CD14-positive monocyte (primary cell): Measurements from ENCODE around the gene SEMA4D. TPM values are rescaled to one million over a fixed set of nuclear protein-coding genes. Genes with fewer than 3 reads are reported as not detected.
A peak's percentile ranks its signal among the peaks of the same experiment; 100 is the strongest.

Source experiments
- DNase-seq, 3 donors: peaks; one replicate each; pipeline ENCODE4 v3.0.0-alpha.2; 2011 to 2022
- H2AFZ ChIP-seq: 2 replicates; pipeline ENCODE4 v1.6.0; 2012; ENCODE audit warnings: mild to moderate bottlenecking, low read depth, low read length, inconsistent platforms; ENCODE audit not compliant: insufficient read depth, poor library complexity, severe bottlenecking
- H3K27ac ChIP-seq, 2 donors: 1 replicate in 1 of 2; 2 replicates in 1 of 2; pipeline ENCODE4 v1.5.1; 2012 to 2013; ENCODE audit warnings: low read length in 2 of 2, control low read depth in 1 of 2, inconsistent platforms in 1 of 2, low read depth in 1 of 2, mild to moderate bottlenecking in 1 of 2
- H3K27me3 ChIP-seq, 2 donors: one replicate each; pipeline versions ENCODE4 v1.6.0 to v1.6.1; 2011 to 2013; ENCODE audit warnings: low read length in 2 of 2; ENCODE audit not compliant: control insufficient read depth in 2 of 2, insufficient read depth in 2 of 2
- H3K36me3 ChIP-seq, 2 donors: replicated peaks in 1 of 2; 1 replicate in 1 of 2; 2 replicates in 1 of 2; pipeline versions ENCODE4 v1.5.1 to v1.6.1; 2012 to 2013; ENCODE audit warnings: low read length in 2 of 2, control low read depth in 1 of 2, inconsistent platforms in 1 of 2, mild to moderate bottlenecking in 1 of 2; ENCODE audit not compliant: insufficient read depth in 2 of 2, control insufficient read depth in 1 of 2
- H3K4me1 ChIP-seq, 2 donors: 1 replicate in 1 of 2; 2 replicates in 1 of 2; pipeline versions ENCODE4 v1.5.1 to v1.6.1; 2012 to 2013; ENCODE audit warnings: low read length in 2 of 2, control low read depth in 1 of 2, inconsistent platforms in 1 of 2, mild to moderate bottlenecking in 1 of 2, moderate library complexity in 1 of 2; ENCODE audit not compliant: insufficient read depth in 2 of 2, control insufficient read depth in 1 of 2
- H3K4me2 ChIP-seq: replicated peaks from 2 replicates; pipeline ENCODE3; 2012; ENCODE audit warnings: low read length, moderate library complexity, mild to moderate bottlenecking; ENCODE audit not compliant: poor library complexity, severe bottlenecking; ENCODE audit errors: extremely low read depth
- H3K4me3 ChIP-seq, 3 experiments: fragments of 200-600 bp in 1 of 3; sonication (generic) in 1 of 3; replicated peaks in 1 of 3; 1 replicate in 2 of 3; 2 replicates in 1 of 3; pipeline ENCODE4 v1.5.1; 2011 to 2013; ENCODE audit warnings: low read length in 3 of 3, mild to moderate bottlenecking in 3 of 3, control low read depth in 2 of 3, low read depth in 2 of 3, inconsistent platforms in 1 of 3, moderate library complexity in 1 of 3
- H3K79me2 ChIP-seq: 2 replicates; pipeline ENCODE4 v1.6.0; 2012; ENCODE audit warnings: mild to moderate bottlenecking, control low read depth, inconsistent platforms, low read length, moderate library complexity; ENCODE audit not compliant: insufficient read depth
- H3K9ac ChIP-seq: 2 replicates; pipeline ENCODE4 v1.6.0; 2017; ENCODE audit warnings: low read length, mild to moderate bottlenecking; ENCODE audit not compliant: insufficient read depth, poor library complexity, severe bottlenecking
- H3K9me3 ChIP-seq, 2 donors: replicated peaks in 1 of 2; 1 replicate in 1 of 2; 2 replicates in 1 of 2; pipeline versions ENCODE4 v1.5.1 to v1.6.1; 2012 to 2013; ENCODE audit warnings: low read length in 2 of 2, control low read depth in 1 of 2; ENCODE audit not compliant: control insufficient read depth in 1 of 2, insufficient read depth in 1 of 2
- H4K20me1 ChIP-seq: 2 replicates; pipeline ENCODE4 v1.6.0; 2012; ENCODE audit warnings: mild to moderate bottlenecking, low read length, control low read depth, moderate library complexity; ENCODE audit not compliant: insufficient read depth
- H3K27ac Mint-ChIP-seq, 7 donors: one replicate each; pipeline ENCODE4 v1.8.0; 2020; ENCODE audit warnings: mild to moderate bottlenecking in 7 of 7, mixed read lengths in 7 of 7, moderate library complexity in 6 of 7, inconsistent platforms in 2 of 7
- H3K27me3 Mint-ChIP-seq, 3 donors: one replicate each; pipeline ENCODE4 v1.8.0; 2021 to 2022; ENCODE audit warnings: low read depth in 3 of 3, mild to moderate bottlenecking in 3 of 3, mixed read lengths in 3 of 3, moderate library complexity in 3 of 3, inconsistent platforms in 1 of 3
- H3K36me3 Mint-ChIP-seq, 2 donors: one replicate each; pipeline ENCODE4 v1.8.0; 2020; ENCODE audit warnings: mixed read lengths in 2 of 2, inconsistent platforms in 1 of 2, mild to moderate bottlenecking in 1 of 2
- H3K4me1 Mint-ChIP-seq: one replicate; pipeline ENCODE4 v1.8.0; 2020; ENCODE audit warnings: mild to moderate bottlenecking, mixed read lengths
- H3K4me3 Mint-ChIP-seq, 2 donors: one replicate each; pipeline ENCODE4 v1.8.0; 2020; ENCODE audit warnings: mild to moderate bottlenecking in 2 of 2, mixed read lengths in 2 of 2, moderate library complexity in 1 of 2
- H3K9me3 Mint-ChIP-seq, 7 donors: one replicate each; pipeline ENCODE4 v1.8.0; 2020 to 2022; ENCODE audit warnings: mixed read lengths in 7 of 7, mild to moderate bottlenecking in 6 of 7, moderate library complexity in 6 of 7, inconsistent platforms in 2 of 7
- CTCF ChIP-seq: fragments of 200-600 bp; IDR thresholded peaks from one replicate; pipeline ENCODE4 v1.8.0; 2022; ENCODE audit warnings: antibody characterized with exemption, mild to moderate bottlenecking
- WGBS: methylation state at CpG from one replicate; pipeline ENCODE4 v1.1.5; 2013; ENCODE audit warnings: missing lambda C conversion rate; ENCODE audit not compliant: insufficient coverage; 5-methylcytosine and 5-hydroxymethylcytosine counted together
- intact Hi-C, 2 donors: fragments of 100-400 bp; cut with micrococcal nuclease; formaldehyde crosslinking; loops; one replicate each; pipeline versions ENCODE4 v1.15.0 to v1.15.1; 2023
- polyA plus RNA-seq, 3 donors: library from polyadenylated mRNA; depleted of rRNA in 1 of 3; unstranded in 2 of 3; stranded (reverse) in 1 of 3; fragments of 300-500 nt in 2 of 3; fragments of >200 nt in 1 of 3; fragmentation: Illumina TruSeq in 2 of 3; gene quantifications; 1 replicate in 2 of 3; 2 replicates in 1 of 3; pipeline ENCODE4 v1.2.3, GENCODE V29; 2012 to 2021

The SEMA4D gene
- polyA plus RNA-seq, 3 donors, result 28.2 to 117 (median 28.6) TPM

DNA sequence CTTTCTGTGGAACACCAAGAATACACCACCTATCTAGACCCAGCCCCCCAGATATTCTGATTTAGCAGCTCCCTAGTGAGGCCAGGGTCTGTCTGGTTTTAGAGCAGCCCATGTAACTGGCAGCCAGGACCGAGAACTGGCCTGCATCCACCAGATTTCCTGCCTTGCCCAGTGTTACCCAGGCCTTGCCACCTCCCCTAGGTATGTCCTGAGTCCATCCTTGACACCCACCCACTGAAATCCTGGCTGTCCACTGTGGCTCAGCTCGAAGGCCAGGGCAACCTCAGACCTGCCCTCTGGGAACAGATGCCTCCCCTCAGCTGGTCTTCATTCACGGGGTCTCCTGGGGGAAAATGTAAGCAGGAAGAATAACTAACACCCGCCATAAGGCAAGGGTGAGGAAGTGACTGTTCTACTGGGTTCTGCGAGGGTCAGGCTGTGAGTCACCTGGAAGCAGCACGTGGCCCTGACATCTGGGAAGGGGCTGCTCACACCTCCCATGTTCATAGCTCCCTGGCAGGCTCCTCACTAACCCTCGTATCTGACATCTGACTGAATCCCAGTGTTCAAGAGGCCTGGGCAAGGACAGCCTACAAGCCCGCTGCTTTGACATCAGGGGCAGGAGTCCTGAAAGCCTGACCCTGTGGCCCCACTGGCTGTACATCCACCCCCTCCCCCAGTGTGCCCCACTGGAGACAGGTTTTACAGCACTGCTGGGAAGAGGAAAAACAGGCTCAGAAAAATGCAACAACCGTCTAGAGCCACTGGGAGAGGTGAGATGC lies 72.7 kb downstream of the SEMA4D start:
- no peak overlapping the region for H3K4me3 Mint-ChIP-seq
- intact Hi-C loops, result no loop called here
- H3K27me3 Mint-ChIP-seq, result peaks cover 0 to 1% (median 0%) of the 10 kb centered on the region in 3 donors
- Histone ChIP-seq H3K9ac (no peak overlapping the region), H3K79me2 (peaks cover 87% of the 10 kb centered on the region), H3K9me3 (no peaks in the 10 kb centered on the region), H3K4me2 (no peak overlapping the region), H3K4me1 (peaks cover 38 to 76% of the 10 kb centered on the region in 2 donors), H3K27me3 (no peaks in the 10 kb centered on the region), H3K4me3 (no peak overlapping the region), H3K27ac (peak overlapping the region in 1 of 2 donors; percentile 93), H4K20me1 (peaks cover 99% of the 10 kb centered on the region), H2AFZ (no peak overlapping the region), H3K36me3 (peaks cover 4 to 20% of the 10 kb centered on the region in 2 donors)
- no peak for TF ChIP-seq CTCF
- peak overlapping the region in 6 of 7 donors; percentile 46 to 95 (median 75) for H3K27ac Mint-ChIP-seq
- DNase-seq, result peak; percentile 42 to 84 (median 57)
- H3K9me3 Mint-ChIP-seq, result peaks cover 0 to 2% (median 0%) of the 10 kb centered on the region in 7 donors
- peaks cover 79% of the 10 kb centered on the region for H3K4me1 Mint-ChIP-seq
- H3K36me3 Mint-ChIP-seq, result peaks cover 33 to 61% of the 10 kb centered on the region in 2 donors
- WGBS, result 45% methylated on average over 7 of the region's 9 CpGs

GRCh38 chr9:89422151-89422975 lies 75.5 kb downstream of the SEMA4D start:
- WGBS, result 35% methylated on average over 6 of the region's 16 CpGs
- H3K36me3 Mint-ChIP-seq, result peaks cover 34 to 60% of the 10 kb centered on the region in 2 donors
- peak overlapping the region in 1 of 2 donors; percentile 13 for H3K4me3 Mint-ChIP-seq
- H3K9ac ChIP-seq, result peak overlapping the region; percentile 62
- H2AFZ ChIP-seq, result no peak overlapping the region
- no peaks in the 10 kb centered on the region for H3K27me3 ChIP-seq
- H3K79me2 ChIP-seq, result peaks cover 87% of the 10 kb centered on the region
- peak overlapping the region; percentile 77 to 96 (median 91) for H3K27ac Mint-ChIP-seq
- H3K27me3 Mint-ChIP-seq, result peaks cover 0 to 3% (median 0%) of the 10 kb centered on the region in 3 donors
- H3K36me3 ChIP-seq, result peaks cover 0 to 26% of the 10 kb centered on the region in 2 donors
- H3K9me3 Mint-ChIP-seq, result peaks cover 0 to 2% (median 0%) of the 10 kb centered on the region in 7 donors
- peaks cover 43 to 91% of the 10 kb centered on the region in 2 donors for H3K4me1 ChIP-seq
- TF ChIP-seq CTCF, result no peak
- no peaks in the 10 kb centered on the region for H3K9me3 ChIP-seq
- no peak overlapping the region for H3K4me2 ChIP-seq
- peaks cover 86% of the 10 kb centered on the region for H3K4me1 Mint-ChIP-seq
- H3K4me3 ChIP-seq, result no peak overlapping the region
- H3K27ac ChIP-seq, result peak overlapping the region; percentile 76 to 93
- peaks cover 99% of the 10 kb centered on the region for H4K20me1 ChIP-seq
- intact Hi-C loops, result no loop called here
- DNase-seq, result peak; percentile 90 to 97 (median 95)
